Liver (tissue), 9 donors: Measurements from ENCODE around the gene MAP3K12. TPM values are rescaled to one million over a fixed set of nuclear protein-coding genes. Genes with fewer than 3 reads are reported as not detected.

ENCODE experiments used
- DNase-seq: peaks from one replicate; pipeline ENCODE4 v3.0.0-alpha.2; 2017; ENCODE audit warnings: low spot score
- H3K27ac ChIP-seq, 2 donors: one replicate each; pipeline ENCODE4 v1.7.0; 2013; ENCODE audit warnings: inconsistent platforms in 2 of 2, low read length in 2 of 2, control low read depth in 1 of 2, low read depth in 1 of 2, mild to moderate bottlenecking in 1 of 2
- H3K27me3 ChIP-seq, 4 donors: one replicate each; pipeline versions ENCODE4 v1.6.1 to v1.7.0; 2013; ENCODE audit warnings: low read length in 3 of 4, inconsistent platforms in 1 of 4, mild to moderate bottlenecking in 1 of 4, moderate library complexity in 1 of 4; ENCODE audit not compliant: control insufficient read depth in 4 of 4, insufficient read depth in 4 of 4
- H3K36me3 ChIP-seq, 4 donors: one replicate each; pipeline versions ENCODE4 v1.6.1 to v1.7.0; 2013; ENCODE audit warnings: low read length in 3 of 4, mild to moderate bottlenecking in 3 of 4, low read depth in 1 of 4, moderate library complexity in 1 of 4; ENCODE audit not compliant: control insufficient read depth in 4 of 4, insufficient read depth in 3 of 4
- H3K4me1 ChIP-seq, 4 donors: one replicate each; pipeline versions ENCODE4 v1.6.1 to v1.7.0; 2013; ENCODE audit warnings: low read length in 3 of 4, mild to moderate bottlenecking in 3 of 4, moderate library complexity in 1 of 4; ENCODE audit not compliant: control insufficient read depth in 4 of 4, insufficient read depth in 4 of 4
- H3K4me3 ChIP-seq, 3 donors: one replicate each; pipeline versions ENCODE4 v1.6.1 to v1.7.0; 2013; ENCODE audit warnings: low read length in 3 of 3, control low read depth in 1 of 3, low read depth in 1 of 3, mild to moderate bottlenecking in 1 of 3
- H3K9ac ChIP-seq, 2 donors: one replicate each; pipeline ENCODE4 v1.7.0; 2013; ENCODE audit warnings: low read length in 2 of 2, mild to moderate bottlenecking in 2 of 2, moderate library complexity in 2 of 2, control low read depth in 1 of 2, low read depth in 1 of 2
- H3K9me3 ChIP-seq, 4 donors: one replicate each; pipeline versions ENCODE4 v1.6.1 to v1.7.0; 2013; ENCODE audit warnings: low read length in 3 of 4; ENCODE audit not compliant: control insufficient read depth in 4 of 4
- EGR1 ChIP-seq, 2 donors: IDR thresholded peaks; 2 replicates each; pipeline ENCODE4 v1.6.1; 2016 to 2018; ENCODE audit warnings: antibody characterized with exemption in 2 of 2, low read depth in 2 of 2
- FOXA1 ChIP-seq: IDR thresholded peaks from 2 replicates; pipeline ENCODE4 v1.6.1; 2016; ENCODE audit warnings: antibody characterized with exemption
- FOXA2 ChIP-seq: IDR thresholded peaks from 2 replicates; pipeline ENCODE4 v1.6.1; 2016; ENCODE audit warnings: antibody characterized with exemption
- GABPA ChIP-seq, 2 donors: IDR thresholded peaks in 1 of 2; conservative IDR thresholded peaks in 1 of 2; 2 replicates each; pipeline ENCODE4 v1.6.1; 2016; ENCODE audit warnings: antibody characterized with exemption in 2 of 2, mild to moderate bottlenecking in 1 of 2, moderate library complexity in 1 of 2
- HNF4A ChIP-seq, 2 donors: conservative IDR thresholded peaks; 2 replicates each; pipeline ENCODE4 v1.6.1; 2016; ENCODE audit warnings: antibody characterized with exemption in 2 of 2, mild to moderate bottlenecking in 2 of 2
- HNF4G ChIP-seq: IDR thresholded peaks from 2 replicates; pipeline ENCODE4 v1.6.1; 2016; ENCODE audit warnings: antibody characterized with exemption
- JUND ChIP-seq, 2 donors: IDR thresholded peaks; 2 replicates each; pipeline ENCODE4 v1.6.1; 2016; ENCODE audit warnings: antibody characterized with exemption in 2 of 2
- NR2F2 ChIP-seq: IDR thresholded peaks from 2 replicates; pipeline ENCODE4 v1.6.1; 2016; ENCODE audit warnings: antibody characterized with exemption
- RAD21 ChIP-seq, 2 donors: IDR thresholded peaks; 2 replicates each; pipeline ENCODE4 v1.6.1; 2016; ENCODE audit warnings: antibody characterized with exemption in 2 of 2, mild to moderate bottlenecking in 2 of 2
- RXRA ChIP-seq, 2 donors: IDR thresholded peaks; 2 replicates each; pipeline ENCODE4 v1.6.1; 2017 to 2018; ENCODE audit warnings: antibody characterized with exemption in 2 of 2, mild to moderate bottlenecking in 1 of 2
- SP1 ChIP-seq: IDR thresholded peaks from 2 replicates; pipeline ENCODE4 v1.6.1; 2018; ENCODE audit warnings: antibody characterized with exemption, mild to moderate bottlenecking
- TAF1 ChIP-seq: conservative IDR thresholded peaks from 2 replicates; pipeline ENCODE4 v1.6.1; 2016; ENCODE audit warnings: antibody characterized with exemption, mild to moderate bottlenecking
- YY1 ChIP-seq: IDR thresholded peaks from 2 replicates; pipeline ENCODE4 v1.6.1; 2016; ENCODE audit warnings: antibody characterized with exemption, mild to moderate bottlenecking
- WGBS: extraction: QIAGEN DNeasy Blood & Tissue Kit; methylation state at CpG from one replicate; pipeline ENCODE4 v1.1.7; 2013; 5-methylcytosine and 5-hydroxymethylcytosine counted together
- polyA plus RNA-seq, 2 donors: library from polyadenylated mRNA; stranded (reverse) in 1 of 2; unstranded in 1 of 2; fragments of 200-250 nt in 1 of 2; fragments of >200 nt in 1 of 2; fragmentation: Nextera tagmentation in 1 of 2; extraction: Ambion mirVana in 1 of 2; gene quantifications; one replicate each; pipeline versions ENCODE4 v1.2.1 to v1.2.3, GENCODE V29; 2013 to 2015
- total RNA-seq, 2 donors: library from RNA; depleted of rRNA; stranded (reverse); fragments of >200 nt; gene quantifications; one replicate each; pipeline ENCODE4 v1.2.3, GENCODE V29; 2014
- TF ChIP-seq, protein P1 (sequence below): IDR thresholded peaks from 2 replicates; pipeline ENCODE4 v1.6.1; 2016; ENCODE audit warnings: antibody characterized with exemption
- TF ChIP-seq, protein P2 (sequence below): IDR thresholded peaks from 2 replicates; pipeline ENCODE4 v1.6.1; 2016; ENCODE audit warnings: antibody characterized with exemption, mild to moderate bottlenecking
- TF ChIP-seq, protein P3 (sequence below): IDR thresholded peaks from 2 replicates; pipeline ENCODE4 v1.6.1; 2016; ENCODE audit warnings: antibody characterized with exemption
- TF ChIP-seq, protein P4 (sequence below): IDR thresholded peaks from 2 replicates; pipeline ENCODE4 v1.6.1; 2016; ENCODE audit warnings: antibody characterized with exemption
- TF ChIP-seq, protein P5 (sequence below): fragments of 150-350 bp; IDR thresholded peaks from 2 replicates; pipeline ENCODE4 v1.5.1; 2017; ENCODE audit warnings: improper control_type of control experiment, low read depth, low read length; ENCODE audit not compliant: missing input control
- donor health status: healthy.
- donor health status: healthy.
- donor health status: healthy.
- donor health status: healthy.
- donor health status: healthy.

The MAP3K12 gene
- total and polyA plus RNA-seq, 4 donors, result 0.53 to 2.4 (median 1.5) TPM

DNA sequence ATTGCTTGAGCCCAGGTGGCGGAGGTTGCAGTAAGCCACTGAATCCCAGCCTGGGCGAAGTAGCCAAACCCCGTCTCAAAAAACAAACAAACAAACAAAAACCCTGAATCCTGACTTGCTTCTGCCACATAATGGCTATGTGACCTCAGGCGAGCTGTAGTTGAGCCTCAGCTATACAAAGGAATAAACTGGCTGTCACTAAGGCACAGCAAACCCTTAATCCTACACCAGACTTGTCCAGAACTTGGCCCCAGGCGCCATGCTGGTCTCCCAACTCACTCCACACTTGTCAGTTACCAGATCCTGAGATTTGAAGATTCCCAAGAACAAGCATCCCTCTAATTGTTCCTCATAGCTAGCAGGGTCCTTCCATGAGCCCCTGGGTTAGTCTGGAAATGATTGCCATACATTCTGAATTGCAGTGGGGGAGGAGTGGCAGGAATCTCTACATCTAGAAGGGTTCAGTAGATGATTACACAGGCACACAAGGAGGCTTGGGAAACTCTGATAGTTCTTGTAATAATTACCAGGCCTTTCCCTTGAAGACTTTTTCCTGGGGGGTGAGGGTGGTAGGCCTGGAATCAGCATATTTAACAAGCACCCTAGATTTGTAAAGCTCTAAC lies 9.9 kb downstream of the MAP3K12 start:
- no peak for DNase-seq
- no peak overlapping the region for H3K9ac ChIP-seq
- H3K36me3 ChIP-seq, result peaks cover 0 to 14% (median 4%) of the 10 kb centered on the region in 4 donors
- WGBS, result 94% methylated on average over 5 of the region's 5 CpGs
- no peaks in the 10 kb centered on the region for H3K27me3 ChIP-seq
- H3K4me3 ChIP-seq, result no peak overlapping the region
- TF ChIP-seq, protein P1, sequence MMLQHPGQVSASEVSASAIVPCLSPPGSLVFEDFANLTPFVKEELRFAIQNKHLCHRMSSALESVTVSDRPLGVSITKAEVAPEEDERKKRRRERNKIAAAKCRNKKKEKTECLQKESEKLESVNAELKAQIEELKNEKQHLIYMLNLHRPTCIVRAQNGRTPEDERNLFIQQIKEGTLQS, result no peak
- TF ChIP-seq HNF4A (conservative IDR thresholded peaks at IDR 0.05) (no peak), TAF1 (no peak), FOXA2 (no peak), EGR1 (IDR thresholded peaks at IDR 0.05; ENCODE audit: low read depth in 2 of 2) (no peak), JUND (IDR thresholded peaks at IDR 0.05) (no peak), FOXA1 (no peak), RAD21 (IDR thresholded peaks at IDR 0.05) (no peak), NR2F2 (no peak), YY1 (no peak), GABPA (IDR thresholded peaks at IDR 0.05 in 1 of 2, conservative IDR thresholded peaks at IDR 0.05 in 1 of 2) (no peak), SP1 (no peak), RXRA (IDR thresholded peaks at IDR 0.05) (no peak), HNF4G (no peak)
- TF ChIP-seq, protein P2, sequence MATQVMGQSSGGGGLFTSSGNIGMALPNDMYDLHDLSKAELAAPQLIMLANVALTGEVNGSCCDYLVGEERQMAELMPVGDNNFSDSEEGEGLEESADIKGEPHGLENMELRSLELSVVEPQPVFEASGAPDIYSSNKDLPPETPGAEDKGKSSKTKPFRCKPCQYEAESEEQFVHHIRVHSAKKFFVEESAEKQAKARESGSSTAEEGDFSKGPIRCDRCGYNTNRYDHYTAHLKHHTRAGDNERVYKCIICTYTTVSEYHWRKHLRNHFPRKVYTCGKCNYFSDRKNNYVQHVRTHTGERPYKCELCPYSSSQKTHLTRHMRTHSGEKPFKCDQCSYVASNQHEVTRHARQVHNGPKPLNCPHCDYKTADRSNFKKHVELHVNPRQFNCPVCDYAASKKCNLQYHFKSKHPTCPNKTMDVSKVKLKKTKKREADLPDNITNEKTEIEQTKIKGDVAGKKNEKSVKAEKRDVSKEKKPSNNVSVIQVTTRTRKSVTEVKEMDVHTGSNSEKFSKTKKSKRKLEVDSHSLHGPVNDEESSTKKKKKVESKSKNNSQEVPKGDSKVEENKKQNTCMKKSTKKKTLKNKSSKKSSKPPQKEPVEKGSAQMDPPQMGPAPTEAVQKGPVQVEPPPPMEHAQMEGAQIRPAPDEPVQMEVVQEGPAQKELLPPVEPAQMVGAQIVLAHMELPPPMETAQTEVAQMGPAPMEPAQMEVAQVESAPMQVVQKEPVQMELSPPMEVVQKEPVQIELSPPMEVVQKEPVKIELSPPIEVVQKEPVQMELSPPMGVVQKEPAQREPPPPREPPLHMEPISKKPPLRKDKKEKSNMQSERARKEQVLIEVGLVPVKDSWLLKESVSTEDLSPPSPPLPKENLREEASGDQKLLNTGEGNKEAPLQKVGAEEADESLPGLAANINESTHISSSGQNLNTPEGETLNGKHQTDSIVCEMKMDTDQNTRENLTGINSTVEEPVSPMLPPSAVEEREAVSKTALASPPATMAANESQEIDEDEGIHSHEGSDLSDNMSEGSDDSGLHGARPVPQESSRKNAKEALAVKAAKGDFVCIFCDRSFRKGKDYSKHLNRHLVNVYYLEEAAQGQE, result no peak
- TF ChIP-seq, protein P3, sequence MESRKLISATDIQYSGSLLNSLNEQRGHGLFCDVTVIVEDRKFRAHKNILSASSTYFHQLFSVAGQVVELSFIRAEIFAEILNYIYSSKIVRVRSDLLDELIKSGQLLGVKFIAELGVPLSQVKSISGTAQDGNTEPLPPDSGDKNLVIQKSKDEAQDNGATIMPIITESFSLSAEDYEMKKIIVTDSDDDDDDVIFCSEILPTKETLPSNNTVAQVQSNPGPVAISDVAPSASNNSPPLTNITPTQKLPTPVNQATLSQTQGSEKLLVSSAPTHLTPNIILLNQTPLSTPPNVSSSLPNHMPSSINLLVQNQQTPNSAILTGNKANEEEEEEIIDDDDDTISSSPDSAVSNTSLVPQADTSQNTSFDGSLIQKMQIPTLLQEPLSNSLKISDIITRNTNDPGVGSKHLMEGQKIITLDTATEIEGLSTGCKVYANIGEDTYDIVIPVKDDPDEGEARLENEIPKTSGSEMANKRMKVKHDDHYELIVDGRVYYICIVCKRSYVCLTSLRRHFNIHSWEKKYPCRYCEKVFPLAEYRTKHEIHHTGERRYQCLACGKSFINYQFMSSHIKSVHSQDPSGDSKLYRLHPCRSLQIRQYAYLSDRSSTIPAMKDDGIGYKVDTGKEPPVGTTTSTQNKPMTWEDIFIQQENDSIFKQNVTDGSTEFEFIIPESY, result no peak
- TF ChIP-seq, protein P4, sequence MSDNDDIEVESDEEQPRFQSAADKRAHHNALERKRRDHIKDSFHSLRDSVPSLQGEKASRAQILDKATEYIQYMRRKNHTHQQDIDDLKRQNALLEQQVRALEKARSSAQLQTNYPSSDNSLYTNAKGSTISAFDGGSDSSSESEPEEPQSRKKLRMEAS, result no peak
- TF ChIP-seq, protein P5, sequence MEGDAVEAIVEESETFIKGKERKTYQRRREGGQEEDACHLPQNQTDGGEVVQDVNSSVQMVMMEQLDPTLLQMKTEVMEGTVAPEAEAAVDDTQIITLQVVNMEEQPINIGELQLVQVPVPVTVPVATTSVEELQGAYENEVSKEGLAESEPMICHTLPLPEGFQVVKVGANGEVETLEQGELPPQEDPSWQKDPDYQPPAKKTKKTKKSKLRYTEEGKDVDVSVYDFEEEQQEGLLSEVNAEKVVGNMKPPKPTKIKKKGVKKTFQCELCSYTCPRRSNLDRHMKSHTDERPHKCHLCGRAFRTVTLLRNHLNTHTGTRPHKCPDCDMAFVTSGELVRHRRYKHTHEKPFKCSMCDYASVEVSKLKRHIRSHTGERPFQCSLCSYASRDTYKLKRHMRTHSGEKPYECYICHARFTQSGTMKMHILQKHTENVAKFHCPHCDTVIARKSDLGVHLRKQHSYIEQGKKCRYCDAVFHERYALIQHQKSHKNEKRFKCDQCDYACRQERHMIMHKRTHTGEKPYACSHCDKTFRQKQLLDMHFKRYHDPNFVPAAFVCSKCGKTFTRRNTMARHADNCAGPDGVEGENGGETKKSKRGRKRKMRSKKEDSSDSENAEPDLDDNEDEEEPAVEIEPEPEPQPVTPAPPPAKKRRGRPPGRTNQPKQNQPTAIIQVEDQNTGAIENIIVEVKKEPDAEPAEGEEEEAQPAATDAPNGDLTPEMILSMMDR, result no peak
- no peaks in the 10 kb centered on the region for H3K9me3 ChIP-seq
- no peak overlapping the region for H3K27ac ChIP-seq
- H3K4me1 ChIP-seq, result peaks cover 2 to 11% (median 5%) of the 10 kb centered on the region in 4 donors
